GM19099 (cell line): ENCODE data around the gene ARSB.

Experiments used
- POLR2A ChIP-seq: IDR thresholded peaks from 3 replicates; pipeline ENCODE4 v1.6.1; 2011; ENCODE audit warnings: low read depth; ENCODE audit not compliant: insufficient read length; ENCODE audit errors: extremely low read depth

ARSB gene

GRCh38 chr5:78735834-78736463 lies 249.2 kb downstream of the ARSB start:
- no peak for TF ChIP-seq POLR2A

- no peak for TF ChIP-seq POLR2A
Measured at GRCh38 chr5:78734950-78735349, 250.2 kb downstream of the ARSB start.

- no peak for TF ChIP-seq POLR2A
Measured at GRCh38 chr5:78734094-78734845, 250.8 kb downstream of the ARSB start.

DNA sequence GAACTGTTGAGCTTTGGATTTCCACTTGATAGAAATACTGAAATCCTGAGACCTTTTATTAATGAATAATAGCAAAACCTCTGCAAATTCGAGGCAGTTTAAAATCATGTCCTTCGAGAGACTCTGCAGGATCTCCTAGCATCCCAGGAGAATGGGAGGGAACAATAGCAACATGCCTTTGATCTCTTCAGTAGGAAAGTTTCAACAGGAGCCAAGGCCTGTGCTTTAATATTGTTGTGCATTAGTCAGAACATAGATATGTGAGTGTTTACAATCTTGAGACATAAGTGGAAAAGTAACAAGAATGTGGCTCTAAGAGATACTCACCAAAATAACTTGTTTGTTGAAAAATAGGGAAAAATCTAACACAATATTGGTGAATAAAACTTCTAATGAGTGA lies 253.2 kb downstream of the ARSB start:
- no peak for TF ChIP-seq POLR2A

- no peak for TF ChIP-seq POLR2A
Measured at GRCh38 chr5:78730300-78731094, 254.6 kb downstream of the ARSB start.

DNA sequence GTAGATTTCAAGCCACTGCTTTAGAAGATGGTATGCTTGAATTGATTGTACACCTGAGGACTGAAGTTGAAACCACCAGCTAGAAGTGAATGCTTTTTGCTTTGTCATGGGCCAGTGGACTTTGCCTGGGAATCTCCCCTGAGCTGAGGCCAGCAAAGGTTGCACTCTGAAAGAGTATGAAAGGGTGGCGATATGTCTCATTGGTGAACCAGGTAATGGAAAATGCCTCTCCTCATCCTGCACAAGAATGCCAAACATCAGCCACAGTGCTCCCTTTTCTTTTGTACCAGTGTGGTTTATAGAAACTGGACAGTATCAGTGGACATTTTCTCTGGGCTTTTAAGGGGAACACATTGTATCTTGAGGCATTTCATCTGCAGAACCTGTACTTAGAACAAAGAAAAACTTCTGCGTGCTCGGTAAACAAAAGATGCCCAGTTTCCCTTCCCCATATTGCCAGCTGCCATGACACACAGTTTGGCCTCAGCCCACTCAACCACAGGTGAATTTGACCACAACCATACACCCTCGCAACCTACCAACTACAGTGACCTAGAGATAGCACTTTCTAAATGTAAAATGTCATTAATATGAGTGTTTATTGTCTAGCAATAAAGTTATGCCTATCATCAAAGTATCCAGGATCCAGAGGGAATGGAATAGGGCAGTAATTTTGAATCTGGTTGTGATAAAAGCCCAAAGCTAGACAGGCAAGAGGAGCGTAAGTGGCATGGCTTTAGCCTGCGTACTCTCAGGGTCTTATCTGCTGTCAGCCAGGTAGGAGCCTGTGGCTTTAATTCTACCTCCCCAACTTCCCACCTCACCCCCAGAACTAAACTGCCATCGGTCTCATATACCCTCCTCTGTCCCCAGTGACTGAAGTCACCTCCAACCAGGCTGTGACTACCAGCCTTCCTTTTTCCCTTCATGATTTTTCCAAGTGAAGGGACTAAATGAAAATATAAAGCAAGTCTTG lies 257.0 kb downstream of the ARSB start:
- TF ChIP-seq POLR2A, result no peak
